Adrenal gland (tissue), 12 donors: ENCODE measurements around the gene KRTAP5-2. TPM values are rescaled to one million over a fixed set of nuclear protein-coding genes. Genes with fewer than 3 reads are reported as not detected.
"Not testable (repeated sequence)": the region's sequence is repeated elsewhere in the genome, so short reads cannot be mapped to it uniquely, and the experiment has no call there.

Experiments
- DNase-seq, 7 donors: peaks; one replicate each; pipeline ENCODE4 v3.0.0-alpha.2; 2019 to 2020
- H3K27ac ChIP-seq, 5 donors: fragments of 200-600 bp; sonication (generic) in 4 of 5; 1 replicate in 3 of 5; 2 replicates in 2 of 5; pipeline versions ENCODE4 v1.5.1 to v1.8.0; 2016 to 2020; ENCODE audit warnings: mild to moderate bottlenecking in 1 of 5
- H3K27me3 ChIP-seq: fragments of 200-600 bp; 2 replicates; pipeline ENCODE4 v1.8.0; 2021
- H3K36me3 ChIP-seq, 2 donors: fragments of 200-600 bp; replicated peaks in 1 of 2; 1 replicate in 1 of 2; 2 replicates in 1 of 2; pipeline versions ENCODE4 v1.5.1 to v1.8.0; 2018 to 2022
- H3K4me1 ChIP-seq, 2 donors: fragments of 200-600 bp; replicated peaks in 1 of 2; 1 replicate in 1 of 2; 2 replicates in 1 of 2; pipeline versions ENCODE4 v1.5.1 to v1.8.0; 2018 to 2021
- H3K4me3 ChIP-seq, 4 donors: fragments of 200-600 bp; sonication (generic) in 3 of 4; one replicate each; pipeline ENCODE4 v1.5.1; 2016 to 2018
- H3K9me3 ChIP-seq, 3 donors: fragments of 200-600 bp; sonication (generic) in 1 of 3; replicated peaks in 1 of 3; 1 replicate in 2 of 3; 2 replicates in 1 of 3; pipeline versions ENCODE4 v1.5.1 to v1.8.0; 2016 to 2021
- CTCF ChIP-seq, 6 experiments: fragments of 450-650 bp in 4 of 6; fragments of 200-600 bp in 2 of 6; sonication (generic) in 1 of 6; IDR thresholded peaks; 1 replicate in 5 of 6; 2 replicates in 1 of 6; pipeline versions ENCODE4 v1.5.1 to v1.8.0; 2016 to 2021; ENCODE audit warnings: antibody characterized with exemption in 6 of 6, mild to moderate bottlenecking in 2 of 6, moderate library complexity in 1 of 6
- POLR2A ChIP-seq, 2 donors: fragments of 450-650 bp; IDR thresholded peaks; one replicate each; pipeline ENCODE4 v1.6.1; 2017; ENCODE audit warnings: antibody characterized with exemption in 2 of 2, mild to moderate bottlenecking in 2 of 2, moderate library complexity in 1 of 2
- WGBS, 4 donors: extraction: QIAGEN DNeasy Blood & Tissue Kit in 2 of 4; methylation state at CpG; one replicate each; pipeline versions ENCODE4 v1.1.5 to v1.1.7; 2013 to 2017; 5-methylcytosine and 5-hydroxymethylcytosine counted together
- intact Hi-C, 2 donors: fragments of 100-400 bp; cut with DNase I; formaldehyde crosslinking; loops; one replicate each; pipeline versions ENCODE4 v1.14.1 to v1.15.0; 2022 to 2023
- polyA plus RNA-seq, 3 donors: library from polyadenylated mRNA; stranded (reverse); fragments of 200-250 nt in 2 of 3; fragments of 350-450 nt in 1 of 3; fragmentation: Illumina TruSeq in 1 of 3; extraction: RNeasy Lipid Tissue Mini Kit (QIAGEN cat#74804) in 1 of 3; gene quantifications; one replicate each; pipeline ENCODE4 v1.2.3, GENCODE V29; 2013 to 2014
- total RNA-seq, 9 donors: library from RNA; depleted of rRNA in 4 of 9; stranded (reverse); fragments of >200 nt in 4 of 9; fragments of 120-200 nt in 1 of 9; fragmentation: NEBNext Ultra II Directional in 1 of 9; extraction: Animal tissue kit (Norgen Biotek cat#: 25700) in 1 of 9; gene quantifications; one replicate each; pipeline versions ENCODE4 v1.1.0 to v1.2.4, GENCODE V29; 2013 to 2023
- donor health status: healthy with polysubstance abuse.
- donor health status: Bipolar disorder and iron deficiency.
- donor health status: DM: yes; HTN: yes; CAD: no.
- donor health status: DM: no; HTN: no; CAD: no.
- donor health status: DM: no; HTN: no; CAD: no.
- donor health status: DM: yes; HTN: yes; CAD: no.

The KRTAP5-2 gene
- total and polyA plus RNA-seq, 12 donors, result not detected

GRCh38 chr11:1598816-1599215 lies 722 bp upstream of the KRTAP5-2 start:
- Histone ChIP-seq H3K9me3 (no peaks in the 10 kb centered on the region), H3K36me3 (no peaks in the 10 kb centered on the region), H3K4me1 (no peaks in the 10 kb centered on the region), H3K4me3 (no peak overlapping the region), H3K27me3 (peaks cover 17% of the 10 kb centered on the region), H3K27ac (no peak overlapping the region)
- TF ChIP-seq POLR2A (IDR thresholded peaks at IDR 0.05) (no peak), CTCF (IDR thresholded peaks at IDR 0.05) (no peak)
- 53 to 68% (median 66%) methylated on average over 4 to 6 of the region's 6 CpGs for WGBS, 4 donors
- intact Hi-C loops, result no loop called here
- no peak for DNase-seq

GRCh38 chr11:1598406-1598805 lies 312 bp upstream of the KRTAP5-2 start:
- H3K4me1 ChIP-seq, DNase-seq, H3K36me3 ChIP-seq, H3K9me3 ChIP-seq, H3K27ac ChIP-seq, intact Hi-C loops, H3K4me3 ChIP-seq: not testable (repeated sequence)
- WGBS, 4 donors, result 62 to 73% (median 73%) methylated on average over 3 of the region's 3 CpGs
- H3K27me3 ChIP-seq, result peaks cover 17% of the 10 kb centered on the region

GRCh38 chr11:1597331-1597993 lies 632 bp downstream of the KRTAP5-2 start:
- WGBS, 4 donors, result 64 to 79% (median 75%) methylated on average over 8 to 10 of the region's 10 CpGs

GRCh38 chr11:1596576-1597121 lies 1.4 kb downstream of the KRTAP5-2 start:
- H3K4me1 ChIP-seq, H3K4me3 ChIP-seq, H3K9me3 ChIP-seq, H3K27ac ChIP-seq, intact Hi-C loops, DNase-seq, H3K36me3 ChIP-seq: not testable (repeated sequence)
- peaks cover 22% of the 10 kb centered on the region for H3K27me3 ChIP-seq
- 64 to 68% (median 66%) methylated on average over 16 to 19 of the region's 19 CpGs for WGBS, 4 donors

More at GRCh38 chr11:1597331-1597993, 632 bp downstream of the KRTAP5-2 start:
- DNase-seq, result no peak
- Histone ChIP-seq H3K4me3 (no peak overlapping the region), H3K27me3 (peaks cover 17% of the 10 kb centered on the region), H3K9me3 (no peaks in the 10 kb centered on the region), H3K4me1 (no peaks in the 10 kb centered on the region), H3K36me3 (no peaks in the 10 kb centered on the region), H3K27ac (no peak overlapping the region)
- intact Hi-C loops, result no loop called here
- TF ChIP-seq POLR2A (IDR thresholded peaks at IDR 0.05), result no peak
- TF ChIP-seq CTCF (IDR thresholded peaks at IDR 0.05), result no peak

- H3K27ac ChIP-seq, H3K9me3 ChIP-seq, intact Hi-C loops, H3K36me3 ChIP-seq, DNase-seq, H3K4me1 ChIP-seq, H3K4me3 ChIP-seq: not testable (repeated sequence)
- peaks cover 25% of the 10 kb centered on the region for H3K27me3 ChIP-seq
- WGBS, 4 donors, result 54 to 60% (median 57%) methylated on average over 11 of the region's 11 CpGs
These were observed 2.0 kb downstream of the KRTAP5-2 start for GRCh38 chr11:1595994-1596575.
